ENCODE results near the gene ETV3. TPM values are rescaled to one million over a fixed set of nuclear protein-coding genes. Genes with fewer than 3 reads are reported as not detected.
"Not testable (repeated sequence)": the region's sequence is repeated elsewhere in the genome, so short reads cannot be mapped to it uniquely, and the experiment has no call there.

Gene ETV3
- total RNA-seq, 2 donors from 2014 or later, result 26.9 to 40.6 TPM

DNA sequence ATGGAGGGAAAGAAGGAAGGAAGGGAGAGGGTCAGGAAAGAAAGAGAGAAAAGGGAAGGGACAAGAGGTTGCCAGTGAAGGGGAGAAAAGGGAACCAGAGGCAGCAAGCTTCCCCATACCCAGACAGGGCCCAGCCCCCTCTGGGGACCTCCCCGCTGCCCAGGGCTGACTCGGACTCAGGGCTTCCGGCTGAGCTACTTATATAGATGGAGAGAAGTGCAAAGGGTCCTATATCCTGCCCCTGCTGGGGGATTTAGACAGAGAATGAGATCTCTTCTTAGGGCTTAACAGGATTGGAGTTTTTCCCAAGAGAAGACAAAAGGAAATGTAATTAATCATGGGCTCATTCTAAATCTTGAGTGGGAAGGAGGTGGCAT is 38.6 kb downstream of the ETV3 start, which contains the start of gene ETV3L:
ETV3L (minus strand) TSS at position 176 of the 377 bp plus-strand sequence. CDS start 285 bp downstream, outside the sequence.
- no peaks in the 10 kb centered on the region for H3K36me3 Mint-ChIP-seq (ENCODE audit: low read depth)
- Histone ChIP-seq H3K9ac (ENCODE audit: extremely low read depth, low read length, poor library complexity, severe bottlenecking) (no peak within 1 kb of the TSS), H3K9me3 (ENCODE audit: control insufficient read depth, low read length) (no peaks in the 10 kb centered on the region), H3K4me1 (ENCODE audit: control insufficient read depth, insufficient read depth, low read length) (no peaks in the 10 kb centered on the region), H3K36me3 (ENCODE audit: control insufficient read depth, insufficient read depth, low read length) (no peaks in the 10 kb centered on the region), H3K27ac (ENCODE audit: low read depth, low read length) (no peak within 1 kb of the TSS), H3K27me3 (ENCODE audit: control insufficient read depth, insufficient read depth, low read length, poor library complexity, severe bottlenecking) (no peaks in the 10 kb centered on the region), H3K4me3 (ENCODE audit: low read length) (no peak within 1 kb of the TSS)
- TF ChIP-seq, protein P1, sequence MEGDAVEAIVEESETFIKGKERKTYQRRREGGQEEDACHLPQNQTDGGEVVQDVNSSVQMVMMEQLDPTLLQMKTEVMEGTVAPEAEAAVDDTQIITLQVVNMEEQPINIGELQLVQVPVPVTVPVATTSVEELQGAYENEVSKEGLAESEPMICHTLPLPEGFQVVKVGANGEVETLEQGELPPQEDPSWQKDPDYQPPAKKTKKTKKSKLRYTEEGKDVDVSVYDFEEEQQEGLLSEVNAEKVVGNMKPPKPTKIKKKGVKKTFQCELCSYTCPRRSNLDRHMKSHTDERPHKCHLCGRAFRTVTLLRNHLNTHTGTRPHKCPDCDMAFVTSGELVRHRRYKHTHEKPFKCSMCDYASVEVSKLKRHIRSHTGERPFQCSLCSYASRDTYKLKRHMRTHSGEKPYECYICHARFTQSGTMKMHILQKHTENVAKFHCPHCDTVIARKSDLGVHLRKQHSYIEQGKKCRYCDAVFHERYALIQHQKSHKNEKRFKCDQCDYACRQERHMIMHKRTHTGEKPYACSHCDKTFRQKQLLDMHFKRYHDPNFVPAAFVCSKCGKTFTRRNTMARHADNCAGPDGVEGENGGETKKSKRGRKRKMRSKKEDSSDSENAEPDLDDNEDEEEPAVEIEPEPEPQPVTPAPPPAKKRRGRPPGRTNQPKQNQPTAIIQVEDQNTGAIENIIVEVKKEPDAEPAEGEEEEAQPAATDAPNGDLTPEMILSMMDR (conservative IDR thresholded peaks at IDR 0.05), result peak; percentile 17
- H3K27me3 Mint-ChIP-seq (ENCODE audit: insufficient read depth), result peaks cover 4% of the 10 kb centered on the region
- no peak within 1 kb of the TSS for H3K4me3 Mint-ChIP-seq
- WGBS, 2 experiments (ENCODE audit: insufficient coverage in 1 of 2, insufficient read length in 1 of 2), result 70% methylated on average over 3 of the region's 3 CpGs; no CpG with 5 or more reads in 1 of the 2 experiments
- no peaks in the 10 kb centered on the region for H3K9me3 Mint-ChIP-seq
- DNase-seq, result no peak
- no peak within 1 kb of the TSS for H3K27ac Mint-ChIP-seq
- H3K4me1 Mint-ChIP-seq, result peaks cover 29% of the 10 kb centered on the region

DNA sequence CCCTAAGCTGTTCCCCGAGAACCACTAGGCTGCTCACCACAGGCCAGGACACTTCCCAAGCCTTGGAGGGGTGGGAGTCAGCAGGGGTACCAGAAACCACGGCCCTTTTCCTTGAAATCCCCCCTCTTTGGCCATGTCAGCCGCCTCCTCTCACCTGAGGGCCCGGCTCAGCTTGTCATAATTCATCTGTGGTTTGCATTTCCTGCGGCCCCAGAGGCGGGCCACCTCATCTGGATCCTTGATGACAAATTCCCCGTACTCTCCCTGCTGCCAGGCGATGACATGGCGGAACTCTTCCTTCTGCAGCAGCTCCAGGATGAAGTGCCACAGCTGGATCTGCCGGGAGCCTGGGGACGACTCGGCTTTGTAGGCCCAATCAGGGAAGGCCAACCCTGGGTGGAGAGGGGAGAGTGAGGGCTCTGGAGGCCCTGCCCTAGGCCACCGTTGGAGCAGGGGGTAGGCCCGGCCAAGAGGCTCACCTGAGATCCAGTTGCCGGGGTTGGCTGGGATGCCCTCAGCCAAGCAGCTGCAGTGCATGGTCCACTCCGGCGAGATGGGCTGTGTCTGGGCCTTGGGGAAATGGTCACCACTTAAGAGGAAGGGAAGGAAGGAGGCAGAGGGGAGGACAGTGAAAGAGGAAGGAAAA is 39.1 kb downstream of the ETV3 start:
- H3K27ac Mint-ChIP-seq; H3K27me3 ChIP-seq (ENCODE audit: control insufficient read depth, insufficient read depth, low read length, poor library complexity, severe bottlenecking); H3K27ac ChIP-seq (ENCODE audit: low read depth, low read length); H3K9ac ChIP-seq (ENCODE audit: extremely low read depth, low read length, poor library complexity, severe bottlenecking); H3K9me3 ChIP-seq (ENCODE audit: control insufficient read depth, low read length); H3K9me3 Mint-ChIP-seq; H3K4me3 Mint-ChIP-seq; DNase-seq; H3K27me3 Mint-ChIP-seq (ENCODE audit: insufficient read depth); H3K36me3 Mint-ChIP-seq (ENCODE audit: low read depth); H3K36me3 ChIP-seq (ENCODE audit: control insufficient read depth, insufficient read depth, low read length); H3K4me1 ChIP-seq (ENCODE audit: control insufficient read depth, insufficient read depth, low read length); H3K4me3 ChIP-seq (ENCODE audit: low read length): not testable (repeated sequence)
- H3K4me1 Mint-ChIP-seq, result peaks cover 24% of the 10 kb centered on the region
- 92 to 100% methylated on average over 1 to 13 of the region's 17 CpGs for WGBS, 2 experiments (ENCODE audit: insufficient coverage in 1 of 2, insufficient read length in 1 of 2)

DNA sequence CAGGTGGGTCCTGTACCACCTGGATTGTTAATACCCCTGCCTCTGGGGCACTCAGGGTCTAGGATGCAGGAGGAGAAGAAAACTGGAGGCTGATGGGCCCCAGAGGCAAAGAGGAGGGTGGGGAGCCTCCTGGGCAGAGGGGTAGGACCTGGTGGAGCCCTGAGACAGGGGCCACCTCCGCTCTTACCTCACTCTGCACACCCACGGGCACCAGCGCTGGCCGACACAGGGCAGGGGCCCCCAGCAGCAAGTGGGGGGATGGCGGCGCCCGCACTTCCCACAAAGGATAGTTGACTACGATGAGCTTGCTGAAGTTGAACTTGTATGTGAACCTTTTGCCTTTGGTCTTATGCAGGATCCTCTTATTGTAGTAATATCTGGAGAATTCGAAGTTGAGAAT is 39.7 kb downstream of the ETV3 start:
- Histone ChIP-seq H3K4me1 (ENCODE audit: control insufficient read depth, insufficient read depth, low read length) (no peaks in the 10 kb centered on the region), H3K36me3 (ENCODE audit: control insufficient read depth, insufficient read depth, low read length) (no peaks in the 10 kb centered on the region), H3K9ac (ENCODE audit: extremely low read depth, low read length, poor library complexity, severe bottlenecking) (no peak overlapping the region), H3K9me3 (ENCODE audit: control insufficient read depth, low read length) (no peaks in the 10 kb centered on the region), H3K27me3 (ENCODE audit: control insufficient read depth, insufficient read depth, low read length, poor library complexity, severe bottlenecking) (no peaks in the 10 kb centered on the region), H3K4me3 (ENCODE audit: low read length) (no peak overlapping the region), H3K27ac (ENCODE audit: low read depth, low read length) (no peak overlapping the region)
- Mint-ChIP-seq H3K27me3 (ENCODE audit: insufficient read depth) (peaks cover 3% of the 10 kb centered on the region), H3K4me1 (peaks cover 19% of the 10 kb centered on the region), H3K27ac (no peak overlapping the region), H3K36me3 (ENCODE audit: low read depth) (no peaks in the 10 kb centered on the region), H3K4me3 (no peak overlapping the region), H3K9me3 (no peaks in the 10 kb centered on the region)
- WGBS, 2 experiments (ENCODE audit: insufficient coverage in 1 of 2, insufficient read length in 1 of 2), result 95 to 98% methylated on average over 7 to 9 of the region's 9 CpGs
- TF ChIP-seq, protein P1 (conservative IDR thresholded peaks at IDR 0.05), result no peak
- no peak for DNase-seq
